ENCODE results near the gene MEIOB.
A peak's percentile ranks its signal among the peaks of the same experiment; 100 is the strongest.

The MEIOB gene

GRCh38 chr16:1832838-1833454 lies 39.0 kb downstream of the MEIOB start:
- no peak for DNase-seq (ENCODE audit: insufficient read length, low spot score)
- FAIRE-seq = no peak

- no peak for DNase-seq (ENCODE audit: insufficient read length, low spot score)
- no peak for FAIRE-seq
Observed at GRCh38 chr16:1831186-1832075, 40.5 kb downstream of the MEIOB start.

- no peak for DNase-seq (ENCODE audit: insufficient read length, low spot score)
- no peak for FAIRE-seq
Observed at GRCh38 chr16:1830213-1830612, 41.8 kb downstream of the MEIOB start.

GRCh38 chr16:1828645-1829410 lies 43.1 kb downstream of the MEIOB start:
- DNase-seq (ENCODE audit: insufficient read length, low spot score) = no peak
- FAIRE-seq = no peak

- FAIRE-seq = peak; percentile 95
- DNase-seq (ENCODE audit: insufficient read length, low spot score) = peak; percentile 99
Observed at GRCh38 chr16:1826691-1827573, 45.0 kb downstream of the MEIOB start, which contains the start of the genes FAHD1 and HAGH. TSS of gene FAHD1 (plus strand) at chr16:1827206. CDS start at chr16:1827239, 33 bp downstream. TSS of gene HAGH (minus strand) at chr16:1826825. CDS start at chr16:1826787, 38 bp downstream.

GRCh38 chr16:1825864-1826690 lies 45.9 kb downstream of the MEIOB start:
- peak; percentile 85 for DNase-seq (ENCODE audit: insufficient read length, low spot score)
- no peak for FAIRE-seq

- no peak for DNase-seq (ENCODE audit: insufficient read length, low spot score)
- no peak for FAIRE-seq
Observed at GRCh38 chr16:1825381-1825863, 46.5 kb downstream of the MEIOB start.

GRCh38 chr16:1823821-1824220 lies 48.1 kb downstream of the MEIOB start:
- DNase-seq (ENCODE audit: insufficient read length, low spot score) (no peak), FAIRE-seq (no peak)

- no peak for FAIRE-seq
- DNase-seq (ENCODE audit: insufficient read length, low spot score) = no peak
Observed at GRCh38 chr16:1822801-1823200, 49.2 kb downstream of the MEIOB start.

- FAIRE-seq = no peak
Observed at GRCh38 chr16:1821861-1822611, 49.9 kb downstream of the MEIOB start.

GRCh38 chr16:1820946-1821290 lies 51.0 kb downstream of the MEIOB start:
- no peak for FAIRE-seq
- DNase-seq (ENCODE audit: insufficient read length, low spot score) = no peak

More at GRCh38 chr16:1821861-1822611, 49.9 kb downstream of the MEIOB start:
- no peak for DNase-seq (ENCODE audit: insufficient read length, low spot score)

- DNase-seq (ENCODE audit: insufficient read length, low spot score) = no peak
- no peak for FAIRE-seq
Observed at GRCh38 chr16:1820096-1820945, 51.6 kb downstream of the MEIOB start.

GRCh38 chr16:1819611-1820010 lies 52.4 kb downstream of the MEIOB start:
- FAIRE-seq (no peak), DNase-seq (ENCODE audit: insufficient read length, low spot score) (no peak)

- FAIRE-seq (no peak), DNase-seq (ENCODE audit: insufficient read length, low spot score) (no peak)
Observed at GRCh38 chr16:1818873-1819525, 53.0 kb downstream of the MEIOB start.

GRCh38 chr16:1818204-1818872 lies 53.6 kb downstream of the MEIOB start:
- no peak for FAIRE-seq

GRCh38 chr16:1817716-1818115 lies 54.2 kb downstream of the MEIOB start:
- FAIRE-seq (no peak), DNase-seq (ENCODE audit: insufficient read length, low spot score) (no peak)

More at GRCh38 chr16:1818204-1818872, 53.6 kb downstream of the MEIOB start:
- DNase-seq (ENCODE audit: insufficient read length, low spot score) = no peak

- no peak for DNase-seq (ENCODE audit: insufficient read length, low spot score)
- no peak for FAIRE-seq
Observed at GRCh38 chr16:1817276-1817589, 54.7 kb downstream of the MEIOB start.

All from GM19239 (cell line).